OCI-LY7 (cell line): ENCODE results near the gene TNFAIP8L1.

Experiments
- CTCF ChIP-seq: fragments of 200-600 bp; sonication (generic); conservative IDR thresholded peaks from 2 replicates; pipeline ENCODE4 v1.5.1; 2014; ENCODE audit warnings: mild to moderate bottlenecking, antibody characterized with exemption, low read length, moderate library complexity, mixed read lengths
- EZH2phosphoT487 ChIP-seq: fragments of 200-600 bp; sonication (generic); IDR thresholded peaks from 2 replicates; pipeline ENCODE4 v1.6.1; 2018; ENCODE audit warnings: low read depth, borderline replicate concordance, mild to moderate bottlenecking, mixed run types, antibody characterized with exemption, low read length, moderate library complexity, mixed read lengths

- no peak for TF ChIP-seq EZH2phosphoT487
- TF ChIP-seq CTCF = no peak
These were observed 21.7 kb downstream of the TNFAIP8L1 start for GRCh38 chr19:4660993-4661392.
